Measurements from ENCODE around the gene LRRC63.
"Not testable (repeated sequence)": the region's sequence is repeated elsewhere in the genome, so short reads cannot be mapped to it uniquely, and the experiment has no call there.

LRRC63 gene

DNA sequence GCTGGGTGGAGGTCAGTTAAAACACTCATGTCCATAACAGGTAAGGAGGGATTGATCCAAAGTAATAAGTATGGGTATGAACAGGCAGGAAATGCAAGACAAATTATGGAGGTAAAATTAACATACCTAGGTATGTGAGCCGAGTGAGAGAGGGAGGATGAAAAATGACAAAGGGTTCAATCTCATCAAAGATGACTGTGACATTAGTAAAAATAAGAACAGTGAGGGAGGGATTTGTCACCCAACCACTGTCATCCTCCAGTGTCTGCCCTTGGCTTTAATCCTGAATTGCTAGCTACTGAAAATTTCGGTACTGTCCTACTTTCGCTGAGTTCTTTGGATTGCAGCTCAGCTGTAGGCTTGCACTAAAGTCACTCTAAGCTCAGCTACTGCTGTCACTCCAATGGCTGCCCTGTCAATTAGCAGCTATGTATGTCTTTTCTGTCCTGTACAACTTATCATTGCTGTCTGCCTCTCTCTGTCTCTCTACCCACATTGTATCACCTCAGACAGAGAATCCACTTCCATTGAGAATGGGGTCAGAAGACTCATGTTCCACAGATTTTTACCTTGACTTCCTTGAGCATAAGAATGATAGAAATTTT is 62.5 kb downstream of the LRRC63 start:
- in situ Hi-C loops (cut with HindIII; ENCODE audit: low sequenced_read_pairs) = no loop called here
- TF ChIP-seq, protein P1, sequence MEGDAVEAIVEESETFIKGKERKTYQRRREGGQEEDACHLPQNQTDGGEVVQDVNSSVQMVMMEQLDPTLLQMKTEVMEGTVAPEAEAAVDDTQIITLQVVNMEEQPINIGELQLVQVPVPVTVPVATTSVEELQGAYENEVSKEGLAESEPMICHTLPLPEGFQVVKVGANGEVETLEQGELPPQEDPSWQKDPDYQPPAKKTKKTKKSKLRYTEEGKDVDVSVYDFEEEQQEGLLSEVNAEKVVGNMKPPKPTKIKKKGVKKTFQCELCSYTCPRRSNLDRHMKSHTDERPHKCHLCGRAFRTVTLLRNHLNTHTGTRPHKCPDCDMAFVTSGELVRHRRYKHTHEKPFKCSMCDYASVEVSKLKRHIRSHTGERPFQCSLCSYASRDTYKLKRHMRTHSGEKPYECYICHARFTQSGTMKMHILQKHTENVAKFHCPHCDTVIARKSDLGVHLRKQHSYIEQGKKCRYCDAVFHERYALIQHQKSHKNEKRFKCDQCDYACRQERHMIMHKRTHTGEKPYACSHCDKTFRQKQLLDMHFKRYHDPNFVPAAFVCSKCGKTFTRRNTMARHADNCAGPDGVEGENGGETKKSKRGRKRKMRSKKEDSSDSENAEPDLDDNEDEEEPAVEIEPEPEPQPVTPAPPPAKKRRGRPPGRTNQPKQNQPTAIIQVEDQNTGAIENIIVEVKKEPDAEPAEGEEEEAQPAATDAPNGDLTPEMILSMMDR (IDR thresholded peaks at IDR 0.05; ENCODE audit: low read depth, low read length, missing control alignments) = no peak
- DNase-seq (ENCODE audit: low read depth) = no peak
- no peak overlapping the region for H3K4me3 ChIP-seq (ENCODE audit: low read depth, low read length)

GRCh38 chr13:46278474-46278873 is 66.7 kb downstream of the LRRC63 start:
- no peak overlapping the region for H3K4me3 ChIP-seq (ENCODE audit: low read depth, low read length)
- TF ChIP-seq, protein P1 (IDR thresholded peaks at IDR 0.05; ENCODE audit: low read depth, low read length, missing control alignments) = no peak
- in situ Hi-C loops (cut with HindIII; ENCODE audit: low sequenced_read_pairs) = no loop called here
- DNase-seq (ENCODE audit: low read depth) = no peak

GRCh38 chr13:46281779-46282178 is 70.1 kb downstream of the LRRC63 start:
- no peak for DNase-seq (ENCODE audit: low read depth)
- TF ChIP-seq, protein P1 (IDR thresholded peaks at IDR 0.05; ENCODE audit: low read depth, low read length, missing control alignments) = no peak
- no peak overlapping the region for H3K4me3 ChIP-seq (ENCODE audit: low read depth, low read length)
- in situ Hi-C loops (cut with HindIII; ENCODE audit: low sequenced_read_pairs) = no loop called here

- H3K4me3 ChIP-seq (ENCODE audit: low read depth, low read length); DNase-seq (ENCODE audit: low read depth); in situ Hi-C loops (cut with HindIII; ENCODE audit: low sequenced_read_pairs): not testable (repeated sequence)
Observed at GRCh38 chr13:46283912-46284824, 72.4 kb downstream of the LRRC63 start.

DNA sequence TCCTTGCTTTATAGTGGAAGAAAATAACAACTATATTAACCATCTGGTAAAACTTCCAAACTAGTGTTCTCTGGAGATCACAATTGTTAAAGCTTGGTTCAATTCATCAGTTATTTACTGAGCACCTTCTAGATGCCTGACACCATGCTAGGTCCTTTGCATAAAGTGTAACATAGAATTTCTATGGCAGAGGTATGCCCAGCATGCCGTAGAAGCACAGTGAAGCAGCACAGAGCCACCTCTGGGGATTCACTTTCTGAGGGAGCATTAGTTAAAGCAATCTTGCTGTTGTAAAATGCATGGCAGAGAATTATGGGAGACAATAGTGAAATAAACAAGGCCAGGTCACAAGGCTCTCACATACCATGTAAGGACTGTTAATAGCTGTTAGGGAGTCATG is 75.2 kb downstream of the LRRC63 start:
- in situ Hi-C loops (cut with HindIII; ENCODE audit: low sequenced_read_pairs) = no loop called here
- H3K4me3 ChIP-seq (ENCODE audit: low read depth, low read length) = no peak overlapping the region
- TF ChIP-seq, protein P1 (IDR thresholded peaks at IDR 0.05; ENCODE audit: low read depth, low read length, missing control alignments) = no peak
- no peak for DNase-seq (ENCODE audit: low read depth)

DNA sequence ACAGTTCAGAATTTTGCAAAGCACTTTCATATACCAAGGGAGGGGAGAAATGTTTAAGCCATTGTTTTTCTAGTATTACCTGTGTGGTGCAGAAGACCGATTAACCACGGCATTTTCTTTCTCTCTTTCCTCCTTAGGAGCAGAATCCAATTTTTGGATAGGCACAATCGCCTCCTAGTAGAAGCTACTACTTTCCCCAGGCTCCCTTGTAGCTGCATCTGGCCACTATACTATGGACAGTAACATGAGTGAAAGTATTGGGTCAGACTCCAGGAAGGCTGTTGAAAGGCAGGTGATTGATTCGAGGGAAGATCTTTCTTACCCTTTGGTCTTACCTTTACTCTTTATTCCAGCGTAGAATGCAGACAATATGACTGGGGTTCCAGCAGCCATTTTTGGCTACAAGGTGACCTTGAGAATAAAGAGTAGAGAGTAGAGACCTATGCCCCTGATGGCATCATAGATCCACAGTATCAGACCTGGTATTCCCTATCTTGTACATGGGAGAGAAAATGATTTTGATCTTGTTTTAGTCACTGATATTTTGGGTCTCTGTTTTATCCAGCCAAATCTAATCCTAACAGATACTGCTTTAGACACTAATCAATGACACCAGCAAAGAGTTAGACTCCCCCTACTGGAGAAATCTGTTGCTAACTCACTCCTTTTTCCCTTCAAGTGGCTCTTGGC is 77.0 kb downstream of the LRRC63 start:
- H3K4me3 ChIP-seq (ENCODE audit: low read depth, low read length) = no peak overlapping the region
- peak; percentile 33 for DNase-seq (ENCODE audit: low read depth)
- in situ Hi-C loops (cut with HindIII; ENCODE audit: low sequenced_read_pairs) = no loop called here
- TF ChIP-seq, protein P1 (IDR thresholded peaks at IDR 0.05; ENCODE audit: low read depth, low read length, missing control alignments) = peak; percentile 83
